ENCODE results near the gene GPR39.

- TF ChIP-seq CTCF (IDR thresholded peaks at IDR 0.05) (no peak), POLR2A (IDR thresholded peaks at IDR 0.05) (no peak)
These were observed 263.9 kb downstream of the GPR39 start for GRCh38 chr2:132680544-132680943.

All from thyroid gland (tissue), 4 donors.